Erythroblast (primary cell): ENCODE results near the gene ITM2A.

Experiments used
- DNase-seq, 2 experiments: peaks; one replicate each; lab custom pipeline; 2025; lab: John Stamatoyannopoulos, UW
- GATA1 ChIP-seq: IDR thresholded peaks from 2 replicates; pipeline ENCODE4 v1.6.1; 2011; ENCODE audit warnings: low read depth, mild to moderate bottlenecking, control low read depth, low read length, moderate library complexity
- POLR2A ChIP-seq: IDR thresholded peaks from 2 replicates; pipeline ENCODE4 v1.6.1; 2011; ENCODE audit warnings: mild to moderate bottlenecking, low read length

ITM2A gene

DNA sequence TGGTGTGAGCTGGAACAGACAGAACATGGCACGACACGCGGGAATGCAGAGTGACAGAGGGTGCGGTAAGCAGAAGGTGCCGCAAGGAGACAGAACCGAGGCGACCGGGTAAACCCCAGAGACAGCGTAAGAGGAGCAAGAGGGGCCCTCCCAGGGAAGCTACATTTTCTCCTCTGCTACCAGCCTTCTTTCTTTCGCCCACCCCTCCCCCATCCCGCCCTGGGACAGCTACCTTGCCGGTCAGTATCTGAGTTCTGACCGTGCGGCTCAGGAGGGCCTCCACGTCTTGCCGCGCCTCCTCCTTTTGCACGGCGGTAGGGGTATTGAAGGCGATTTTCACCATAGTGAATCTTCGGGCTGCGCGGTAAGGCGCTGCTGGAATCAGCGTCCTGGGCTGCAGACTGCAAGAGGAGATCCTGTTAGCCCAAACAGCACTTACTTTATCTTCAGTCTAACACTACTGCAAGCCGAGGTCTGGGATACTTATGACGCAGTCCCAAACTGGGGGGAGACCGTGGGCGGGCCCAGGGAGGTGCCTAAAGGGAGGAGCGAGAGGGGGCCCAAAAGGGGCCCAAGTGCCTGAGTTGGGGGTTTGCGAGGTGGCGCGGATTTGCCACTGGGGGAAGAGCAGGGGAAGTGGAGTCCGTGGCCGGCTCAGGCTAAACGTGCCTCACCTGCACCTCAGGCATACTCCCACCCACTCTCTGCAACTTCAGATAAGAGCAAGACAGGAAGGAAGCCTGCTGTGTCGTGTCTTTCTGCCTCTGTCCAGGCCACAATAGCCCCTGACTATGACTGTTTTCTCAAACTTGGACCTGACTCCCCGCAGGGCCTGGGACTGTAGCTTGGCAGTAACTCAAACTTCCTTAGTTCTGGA, at the start of gene ITM2A:
ITM2A (minus strand) TSS at position 462 of the 877 bp plus-strand sequence; CDS start at position 343, 119 bp downstream.
- TF ChIP-seq GATA1 (no peak), POLR2A (peak; percentile 36)
- peak; percentile 50 to 71 for DNase-seq

DNA sequence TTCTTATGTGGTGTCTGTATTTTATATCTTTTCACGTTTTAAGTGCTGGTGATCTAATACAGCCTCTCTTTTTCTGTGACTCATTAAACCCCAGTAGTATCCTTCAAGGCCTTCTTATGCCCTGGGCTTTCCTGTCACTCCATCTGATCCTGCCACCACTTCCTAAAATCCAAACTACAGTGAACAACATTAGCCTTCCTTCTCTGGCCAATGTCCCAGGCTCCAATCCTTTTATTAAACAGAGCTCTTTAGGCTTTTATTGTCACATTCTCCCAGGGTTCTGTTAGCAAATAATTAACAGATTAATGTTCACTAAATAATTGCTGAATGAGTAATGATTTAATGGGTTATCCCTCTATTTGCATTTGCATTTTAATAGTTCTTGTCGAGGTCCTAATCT, 47.9 kb upstream of the ITM2A start:
- TF ChIP-seq GATA1 (no peak), POLR2A (no peak)
- DNase-seq, result no peak

GRCh38 chrX:79413963-79414362, 46.8 kb upstream of the ITM2A start:
- DNase-seq, result no peak
- TF ChIP-seq POLR2A, result no peak
- TF ChIP-seq GATA1, result no peak

GRCh38 chrX:79412972-79413371, 45.8 kb upstream of the ITM2A start:
- TF ChIP-seq POLR2A (no peak), GATA1 (no peak)
- peak; percentile 21 to 23 for DNase-seq

DNA sequence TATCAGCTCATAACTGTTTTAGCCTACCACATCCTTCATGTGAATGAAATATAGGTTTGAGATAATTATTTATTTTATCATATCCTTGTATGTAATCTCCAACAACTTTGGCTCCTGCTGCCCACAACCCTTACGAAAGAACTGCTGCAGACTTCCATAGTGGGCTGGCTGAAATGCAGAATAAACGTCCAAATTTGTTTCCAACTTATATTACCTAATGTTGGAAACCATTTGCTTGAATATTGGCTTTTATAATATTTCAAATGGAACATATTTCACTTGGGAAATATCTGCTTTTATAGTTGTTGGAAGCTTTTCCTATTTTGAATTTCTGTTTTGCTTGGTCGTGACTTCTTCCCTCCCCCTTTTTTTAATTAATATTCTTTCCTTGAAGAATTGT, 45.0 kb upstream of the ITM2A start:
- TF ChIP-seq GATA1 (no peak), POLR2A (no peak)
- DNase-seq, result no peak

DNA sequence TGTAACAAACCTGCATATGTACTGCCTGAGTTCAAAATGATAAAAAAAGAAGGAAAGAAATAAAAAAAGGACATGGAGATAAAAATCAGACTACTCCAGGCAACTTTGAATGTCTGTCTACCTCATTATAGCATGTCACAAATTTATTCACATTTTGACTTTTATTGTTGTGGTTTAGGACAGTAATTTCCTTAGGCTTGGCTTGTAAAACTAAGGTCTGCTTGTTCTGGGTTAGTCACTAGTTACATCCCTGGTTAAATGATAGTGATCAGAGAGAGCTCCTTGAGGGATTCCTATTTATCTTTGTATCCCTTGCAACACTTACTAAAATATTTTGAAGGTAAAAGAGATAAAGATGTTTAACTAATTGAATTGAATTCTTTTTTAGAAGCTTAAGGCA, 42.5 kb upstream of the ITM2A start:
- TF ChIP-seq GATA1, result no peak
- no peak for TF ChIP-seq POLR2A
- no peak for DNase-seq

GRCh38 chrX:79408623-79409322, 41.6 kb upstream of the ITM2A start:
- no peak for DNase-seq
- no peak for TF ChIP-seq GATA1
- TF ChIP-seq POLR2A, result no peak

DNA sequence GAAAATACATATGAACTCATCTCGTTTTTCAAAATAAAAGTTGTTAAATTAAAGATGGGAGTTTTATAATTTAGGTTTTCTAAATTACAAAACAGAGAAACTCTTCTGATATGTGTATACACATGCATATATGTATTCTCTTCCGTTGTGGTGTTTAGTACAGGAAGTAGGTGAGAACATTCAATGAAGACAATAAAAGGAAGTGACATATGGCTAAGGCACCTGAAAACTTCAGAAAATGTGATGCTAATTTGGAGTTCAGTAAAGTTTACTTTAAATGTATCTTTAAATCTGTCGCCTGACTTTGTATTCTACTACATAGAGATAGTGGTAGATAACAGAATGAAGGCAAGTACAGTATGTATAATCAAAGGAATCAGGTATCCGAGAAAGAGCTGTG, 33.5 kb upstream of the ITM2A start:
- DNase-seq, result no peak
- no peak for TF ChIP-seq POLR2A
- TF ChIP-seq GATA1, result no peak

DNA sequence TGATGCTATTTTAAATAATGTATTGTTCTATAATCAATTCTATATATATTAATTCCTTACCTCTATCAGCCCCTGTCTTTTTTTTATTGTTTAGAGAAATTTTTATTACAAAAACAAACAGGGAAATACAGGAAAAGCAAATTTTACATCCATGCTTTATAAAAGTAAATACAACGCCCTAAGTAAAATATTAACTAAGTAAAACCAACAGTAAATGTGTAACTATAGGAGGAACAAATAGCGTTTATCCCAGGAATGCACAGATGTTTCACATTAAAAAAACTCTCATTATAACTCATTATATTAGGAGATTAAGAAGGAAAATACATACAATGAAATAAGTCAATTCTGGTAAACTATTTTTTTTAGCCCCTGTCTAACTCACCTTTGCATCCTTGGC, 8.2 kb upstream of the ITM2A start:
- DNase-seq, result no peak
- TF ChIP-seq GATA1 (no peak), POLR2A (no peak)

GRCh38 chrX:79371640-79372039, 4.5 kb upstream of the ITM2A start:
- no peak for DNase-seq
- TF ChIP-seq GATA1 (no peak), POLR2A (no peak)

DNA sequence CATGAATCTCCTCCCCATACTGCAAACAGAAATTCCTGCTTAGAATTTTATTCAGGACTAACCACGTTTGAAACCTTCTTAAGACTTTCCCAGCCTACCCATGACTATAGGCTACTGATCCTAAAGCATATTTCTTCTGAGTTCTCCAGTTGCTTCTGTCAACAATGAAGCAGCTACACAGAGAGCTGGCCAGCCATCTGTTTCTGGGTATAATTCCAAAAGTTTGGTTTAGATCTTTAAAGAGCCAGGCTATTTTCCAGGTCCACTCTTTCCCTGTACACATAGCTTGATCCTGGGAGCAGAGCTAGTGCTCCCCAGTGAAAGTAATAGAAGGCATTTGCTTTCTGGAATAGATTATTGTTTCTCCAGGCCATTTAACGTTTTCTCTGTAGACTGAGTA, 4.0 kb upstream of the ITM2A start:
- TF ChIP-seq GATA1 (no peak), POLR2A (no peak)
- no peak for DNase-seq

GRCh38 chrX:79369871-79370270, 2.7 kb upstream of the ITM2A start:
- DNase-seq, result no peak
- no peak for TF ChIP-seq POLR2A

GRCh38 chrX:79368441-79368840, 1.3 kb upstream of the ITM2A start:
- TF ChIP-seq GATA1 (no peak), POLR2A (no peak)
- no peak for DNase-seq

DNA sequence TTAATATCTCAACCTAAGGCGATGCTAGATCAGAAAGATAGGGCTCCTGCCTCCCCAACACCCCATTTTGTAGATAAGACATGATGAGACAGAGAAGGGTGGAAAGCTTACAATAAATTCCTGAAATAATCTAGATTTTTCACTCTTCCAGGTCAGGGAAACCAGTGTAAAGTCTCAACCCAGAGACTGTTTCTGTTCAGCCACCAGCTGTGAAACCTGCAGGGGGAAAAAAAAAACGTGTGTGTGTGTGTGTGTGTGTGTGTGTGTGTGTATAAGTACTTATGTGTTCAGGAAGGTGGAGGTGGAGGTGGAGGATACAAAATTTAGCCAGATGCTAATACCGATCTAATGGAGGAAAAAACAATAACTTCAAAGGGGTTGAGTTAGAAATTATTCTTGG, 773 bp upstream of the ITM2A start:
- no peak for TF ChIP-seq POLR2A
- TF ChIP-seq GATA1, result no peak
- peak in 1 of 2 experiments; percentile 3 for DNase-seq
